Osteocyte (in vitro differentiated cells): ENCODE data around the gene C12orf57. TPM values are rescaled to one million over a fixed set of nuclear protein-coding genes. Genes with fewer than 3 reads are reported as not detected.
A peak's percentile ranks its signal among the peaks of the same experiment; 100 is the strongest.

Experiments
- DNase-seq: peaks from one replicate; pipeline ENCODE4 v3.0.0; 2021; ENCODE audit warnings: mixed read lengths; ENCODE audit not compliant: unreplicated experiment; ENCODE audit errors: extremely low spot score
- H3K27ac Mint-ChIP-seq: one replicate; pipeline ENCODE4 v1.8.0; 2021; ENCODE audit warnings: mild to moderate bottlenecking, mixed read lengths; ENCODE audit not compliant: unreplicated experiment
- H3K27me3 Mint-ChIP-seq: one replicate; pipeline ENCODE4 v1.8.0; 2021; ENCODE audit warnings: mixed read lengths; ENCODE audit not compliant: unreplicated experiment
- H3K36me3 Mint-ChIP-seq: one replicate; pipeline ENCODE4 v1.8.0; 2021; ENCODE audit warnings: mixed read lengths; ENCODE audit not compliant: unreplicated experiment
- H3K4me1 Mint-ChIP-seq: one replicate; pipeline ENCODE4 v1.8.0; 2021; ENCODE audit warnings: mixed read lengths; ENCODE audit not compliant: unreplicated experiment
- H3K4me3 Mint-ChIP-seq: one replicate; pipeline ENCODE4 v1.8.0; 2021; ENCODE audit warnings: mild to moderate bottlenecking, moderate library complexity, mixed read lengths; ENCODE audit not compliant: unreplicated experiment
- H3K9me3 Mint-ChIP-seq: one replicate; pipeline ENCODE4 v1.8.0; 2021; ENCODE audit warnings: mixed read lengths; ENCODE audit not compliant: unreplicated experiment
- total RNA-seq: library from RNA; stranded (reverse); gene quantifications from 2 replicates; pipeline ENCODE4 v1.2.1, GENCODE V29; 2021
- TF ChIP-seq, protein P1 (sequence below): fragments of 200-600 bp; sonication (generic); IDR thresholded peaks from 2 replicates; pipeline ENCODE4 v1.5.0; 2021; ENCODE audit warnings: antibody characterized with exemption, mild to moderate bottlenecking, moderate library complexity

Gene C12orf57
- total RNA-seq, 1 donor from 2014 or later: 309 TPM

DNA sequence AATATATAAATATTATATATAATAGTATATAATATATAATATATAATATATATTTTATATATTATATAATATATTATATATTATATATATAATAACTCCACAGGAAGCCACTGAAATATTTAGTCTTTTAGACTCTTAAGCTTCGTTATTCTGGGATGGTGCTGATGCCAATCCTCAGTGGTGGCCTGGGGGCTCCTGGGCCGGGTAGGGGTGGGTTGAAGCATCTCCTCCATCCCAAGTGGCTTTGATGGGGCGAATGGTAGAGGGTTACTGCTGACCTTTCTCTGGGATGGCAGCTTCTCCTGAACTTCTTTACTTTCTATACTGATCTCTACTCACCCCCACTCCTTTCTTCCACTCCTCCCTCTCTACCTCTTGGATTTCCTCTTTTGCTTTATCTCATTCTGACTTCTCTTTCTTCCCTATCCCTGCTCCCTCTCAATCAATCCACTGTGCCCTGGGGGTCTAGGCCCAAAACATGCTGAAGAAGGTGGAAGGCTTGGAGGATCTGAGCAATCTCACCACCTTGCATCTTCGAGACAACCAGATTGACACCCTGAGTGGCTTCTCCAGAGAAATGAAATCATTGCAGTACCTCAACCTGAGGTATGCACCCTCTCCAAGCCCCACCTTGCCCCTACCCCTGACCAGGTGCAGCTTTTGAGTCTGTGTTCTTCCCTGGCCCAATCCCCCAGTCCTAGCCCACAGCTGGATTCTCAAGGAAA is 34.2 kb upstream of the C12orf57 start:
- peaks cover 7% of the 10 kb centered on the region for H3K4me1 Mint-ChIP-seq
- H3K4me3 Mint-ChIP-seq: no peak overlapping the region
- TF ChIP-seq, protein P1, sequence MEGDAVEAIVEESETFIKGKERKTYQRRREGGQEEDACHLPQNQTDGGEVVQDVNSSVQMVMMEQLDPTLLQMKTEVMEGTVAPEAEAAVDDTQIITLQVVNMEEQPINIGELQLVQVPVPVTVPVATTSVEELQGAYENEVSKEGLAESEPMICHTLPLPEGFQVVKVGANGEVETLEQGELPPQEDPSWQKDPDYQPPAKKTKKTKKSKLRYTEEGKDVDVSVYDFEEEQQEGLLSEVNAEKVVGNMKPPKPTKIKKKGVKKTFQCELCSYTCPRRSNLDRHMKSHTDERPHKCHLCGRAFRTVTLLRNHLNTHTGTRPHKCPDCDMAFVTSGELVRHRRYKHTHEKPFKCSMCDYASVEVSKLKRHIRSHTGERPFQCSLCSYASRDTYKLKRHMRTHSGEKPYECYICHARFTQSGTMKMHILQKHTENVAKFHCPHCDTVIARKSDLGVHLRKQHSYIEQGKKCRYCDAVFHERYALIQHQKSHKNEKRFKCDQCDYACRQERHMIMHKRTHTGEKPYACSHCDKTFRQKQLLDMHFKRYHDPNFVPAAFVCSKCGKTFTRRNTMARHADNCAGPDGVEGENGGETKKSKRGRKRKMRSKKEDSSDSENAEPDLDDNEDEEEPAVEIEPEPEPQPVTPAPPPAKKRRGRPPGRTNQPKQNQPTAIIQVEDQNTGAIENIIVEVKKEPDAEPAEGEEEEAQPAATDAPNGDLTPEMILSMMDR: no peak
- no peaks in the 10 kb centered on the region for H3K9me3 Mint-ChIP-seq
- H3K27ac Mint-ChIP-seq: no peak overlapping the region
- DNase-seq: no peak
- no peaks in the 10 kb centered on the region for H3K36me3 Mint-ChIP-seq
- no peaks in the 10 kb centered on the region for H3K27me3 Mint-ChIP-seq

DNA sequence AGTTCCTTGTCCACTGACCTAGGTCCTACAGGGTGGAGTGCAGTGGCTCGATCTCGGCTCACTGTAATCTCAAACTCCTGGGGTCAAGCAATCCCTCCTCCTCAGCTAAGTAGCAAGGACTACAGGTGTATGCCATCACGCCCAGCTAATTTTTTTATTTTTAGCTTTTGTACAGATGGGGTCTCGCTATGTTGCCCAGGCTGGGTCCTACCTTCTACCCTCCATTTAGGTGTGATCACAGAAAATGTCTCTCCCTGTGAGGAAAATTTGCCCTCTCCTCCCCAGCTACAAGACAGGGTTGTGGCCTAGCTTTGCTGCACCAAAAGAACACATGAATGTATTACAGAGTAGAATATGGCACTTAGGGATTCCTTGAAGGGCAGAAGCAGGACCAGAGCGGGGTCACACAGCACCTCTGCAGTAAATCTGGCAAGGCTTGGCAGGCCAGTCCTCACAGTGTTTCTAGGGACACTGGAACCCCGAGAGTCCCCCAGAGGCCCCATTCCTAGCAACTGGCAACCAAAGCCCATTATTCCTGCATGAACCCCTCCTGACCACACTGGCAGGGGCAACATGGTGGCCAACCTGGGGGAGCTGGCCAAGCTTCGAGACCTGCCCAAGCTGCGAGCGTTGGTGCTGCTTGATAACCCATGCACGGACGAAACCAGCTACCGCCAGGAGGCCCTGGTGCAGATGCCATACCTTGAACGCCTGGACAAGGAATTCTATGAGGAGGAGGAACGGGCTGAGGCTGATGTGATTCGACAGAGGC is 31.5 kb upstream of the C12orf57 start:
- Mint-ChIP-seq H3K4me3 (no peak overlapping the region), H3K27me3 (no peaks in the 10 kb centered on the region), H3K9me3 (no peaks in the 10 kb centered on the region), H3K4me1 (peaks cover 18% of the 10 kb centered on the region), H3K36me3 (peaks cover 1% of the 10 kb centered on the region), H3K27ac (no peak overlapping the region)
- TF ChIP-seq, protein P1: no peak
- DNase-seq: no peak

DNA sequence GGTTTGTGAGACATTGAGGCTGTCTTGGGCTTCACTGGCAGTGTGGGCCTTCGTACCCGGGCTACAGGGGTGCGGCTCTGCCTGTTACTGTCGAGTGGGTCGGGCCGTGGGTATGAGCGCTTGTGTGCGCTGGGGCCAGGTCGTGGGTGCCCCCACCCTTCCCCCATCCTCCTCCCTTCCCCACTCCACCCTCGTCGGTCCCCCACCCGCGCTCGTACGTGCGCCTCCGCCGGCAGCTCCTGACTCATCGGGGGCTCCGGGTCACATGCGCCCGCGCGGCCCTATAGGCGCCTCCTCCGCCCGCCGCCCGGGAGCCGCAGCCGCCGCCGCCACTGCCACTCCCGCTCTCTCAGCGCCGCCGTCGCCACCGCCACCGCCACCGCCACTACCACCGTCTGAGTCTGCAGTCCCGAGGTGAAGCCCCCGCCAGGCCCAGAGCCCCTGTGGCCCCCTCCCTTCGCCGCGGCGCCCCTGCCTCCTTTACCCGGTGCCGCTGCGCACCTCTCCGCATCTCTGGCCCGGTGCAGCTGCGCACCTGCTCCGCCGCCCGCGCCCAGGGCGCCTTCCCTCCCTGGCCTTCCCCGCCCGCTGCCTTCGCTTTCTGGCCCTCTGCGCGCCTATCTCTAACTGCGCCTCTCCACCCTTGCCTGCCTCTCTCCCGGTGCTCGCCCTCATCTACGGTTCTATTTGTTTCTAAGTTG is 29.4 kb upstream of the C12orf57 start, which contains the start of gene ENO2:
Gene ENO2 (plus strand): TSS at position 335 of the 701 bp plus-strand sequence. CDS start 1,253 bp downstream, outside the sequence.
- peak within 1 kb of the TSS; percentile 81 for H3K4me3 Mint-ChIP-seq
- peak within 1 kb of the TSS; percentile 11 for H3K27ac Mint-ChIP-seq
- peaks cover 18% of the 10 kb centered on the region for H3K4me1 Mint-ChIP-seq
- H3K36me3 Mint-ChIP-seq: peaks cover 4% of the 10 kb centered on the region
- no peaks in the 10 kb centered on the region for H3K9me3 Mint-ChIP-seq
- TF ChIP-seq, protein P1: no peak
- DNase-seq: peak; percentile 90
- H3K27me3 Mint-ChIP-seq: no peaks in the 10 kb centered on the region

DNA sequence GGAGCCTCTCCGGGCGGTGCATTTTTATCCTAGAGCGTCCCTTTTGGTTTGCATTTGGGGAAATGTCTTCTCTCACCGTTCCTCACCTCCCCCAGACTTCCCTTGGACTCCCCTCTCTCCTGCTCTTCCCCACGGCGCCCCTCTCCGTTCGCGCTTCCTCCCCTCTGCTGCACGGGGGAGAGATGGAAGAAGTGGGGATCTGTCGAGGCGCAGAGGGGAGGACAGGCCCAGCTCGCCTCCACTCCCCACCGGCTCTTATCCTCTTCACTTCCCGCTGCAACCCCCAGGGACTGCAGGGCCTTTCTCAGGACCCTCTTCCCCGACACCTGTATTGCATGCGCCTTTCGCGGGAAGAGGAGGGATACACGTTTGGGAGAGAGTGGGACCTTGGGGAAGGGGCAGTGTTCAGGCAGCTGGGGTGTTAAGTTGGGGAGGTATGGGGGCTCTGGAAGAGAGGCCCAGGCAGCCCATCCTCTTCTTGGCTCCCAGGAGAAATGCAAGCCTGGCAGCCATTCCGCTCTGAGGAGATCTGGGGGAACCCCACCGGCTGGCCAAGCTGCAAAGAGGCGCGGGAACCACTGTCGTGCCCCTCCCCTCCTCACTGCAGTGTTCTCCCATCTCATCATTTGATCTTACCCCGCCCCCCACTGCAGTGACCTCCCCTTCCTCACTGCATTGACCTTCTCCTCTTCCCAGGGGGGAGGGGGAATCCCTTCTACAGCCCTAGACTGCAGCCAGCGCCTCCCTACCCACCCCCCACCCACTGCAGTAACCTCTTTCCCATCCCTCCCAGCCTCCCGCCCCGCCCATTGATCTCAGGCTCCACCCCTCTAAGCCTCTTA is 28.7 kb upstream of the C12orf57 start:
- TF ChIP-seq, protein P1: no peak
- peak overlapping the region; percentile 81 for H3K4me3 Mint-ChIP-seq
- H3K9me3 Mint-ChIP-seq: no peaks in the 10 kb centered on the region
- peak overlapping the region; percentile 11 for H3K27ac Mint-ChIP-seq
- DNase-seq: no peak
- H3K4me1 Mint-ChIP-seq: peaks cover 18% of the 10 kb centered on the region
- H3K36me3 Mint-ChIP-seq: peaks cover 4% of the 10 kb centered on the region
- H3K27me3 Mint-ChIP-seq: no peaks in the 10 kb centered on the region
